ENCODE measurements around the gene USP44. TPM values are rescaled to one million over a fixed set of nuclear protein-coding genes. Genes with fewer than 3 reads are reported as not detected.
A peak's percentile ranks its signal among the peaks of the same experiment; 100 is the strongest.

The USP44 gene
- total RNA-seq, 1 donor from 2014 or later: 13.3 TPM

- Mint-ChIP-seq H3K9me3 (ENCODE audit: low read depth) (peaks cover under 1% of the 10 kb centered on the region), H3K4me1 (ENCODE audit: low read depth) (peaks cover 24% of the 10 kb centered on the region), H3K27me3 (peaks cover 11% of the 10 kb centered on the region), H3K36me3 (ENCODE audit: insufficient read depth) (peaks cover under 1% of the 10 kb centered on the region), H3K4me3 (ENCODE audit: low read depth) (no peak overlapping the region), H3K27ac (no peak overlapping the region)
- no peak for DNase-seq (ENCODE audit: low spot score, unreplicated experiment)
- TF ChIP-seq CTCF (IDR thresholded peaks at IDR 0.05; ENCODE audit: unreplicated experiment): no peak
Measured at GRCh38 chr12:95554532-95555071, 3.3 kb upstream of the USP44 start.

- H3K27ac Mint-ChIP-seq: no peak overlapping the region
- H3K27me3 Mint-ChIP-seq: peaks cover 17% of the 10 kb centered on the region
Measured at GRCh38 chr12:95553197-95553943, 2.1 kb upstream of the USP44 start.

GRCh38 chr12:95551913-95552516 lies 739 bp upstream of the USP44 start:
- H3K9me3 Mint-ChIP-seq (ENCODE audit: low read depth): peaks cover 6% of the 10 kb centered on the region
- no peak for DNase-seq (ENCODE audit: low spot score, unreplicated experiment)
- peaks cover 34% of the 10 kb centered on the region for H3K4me1 Mint-ChIP-seq (ENCODE audit: low read depth)
- no peak for TF ChIP-seq CTCF (IDR thresholded peaks at IDR 0.05; ENCODE audit: unreplicated experiment)
- no peak overlapping the region for H3K4me3 Mint-ChIP-seq (ENCODE audit: low read depth)
- peaks cover 27% of the 10 kb centered on the region for H3K27me3 Mint-ChIP-seq
- H3K27ac Mint-ChIP-seq: peak overlapping the region; percentile 31
- H3K36me3 Mint-ChIP-seq (ENCODE audit: insufficient read depth): peaks cover 1% of the 10 kb centered on the region

More at GRCh38 chr12:95553197-95553943, 2.1 kb upstream of the USP44 start:
- Mint-ChIP-seq H3K4me3 (ENCODE audit: low read depth) (no peak overlapping the region), H3K36me3 (ENCODE audit: insufficient read depth) (peaks cover 1% of the 10 kb centered on the region), H3K4me1 (ENCODE audit: low read depth) (peaks cover 24% of the 10 kb centered on the region), H3K9me3 (ENCODE audit: low read depth) (peaks cover 6% of the 10 kb centered on the region)
- no peak for DNase-seq (ENCODE audit: low spot score, unreplicated experiment)
- TF ChIP-seq CTCF (IDR thresholded peaks at IDR 0.05; ENCODE audit: unreplicated experiment): no peak

GRCh38 chr12:95549392-95550084 lies 1.7 kb downstream of the USP44 start:
- peak overlapping the region; percentile 84 for H3K27ac Mint-ChIP-seq
- H3K4me1 Mint-ChIP-seq (ENCODE audit: low read depth): peaks cover 41% of the 10 kb centered on the region
- no peak for TF ChIP-seq CTCF (IDR thresholded peaks at IDR 0.05; ENCODE audit: unreplicated experiment)
- peaks cover 6% of the 10 kb centered on the region for H3K9me3 Mint-ChIP-seq (ENCODE audit: low read depth)
- DNase-seq (ENCODE audit: low spot score, unreplicated experiment): no peak
- peaks cover 1% of the 10 kb centered on the region for H3K36me3 Mint-ChIP-seq (ENCODE audit: insufficient read depth)
- peak overlapping the region; percentile 80 for H3K4me3 Mint-ChIP-seq (ENCODE audit: low read depth)
- peaks cover 41% of the 10 kb centered on the region for H3K27me3 Mint-ChIP-seq
